Right lobe of liver (tissue), 6 donors: ENCODE results near the gene DNAH10. TPM values are rescaled to one million over a fixed set of nuclear protein-coding genes. Genes with fewer than 3 reads are reported as not detected.

Source experiments
- ATAC-seq, 4 donors: fragments of 200-7000 bp; cut with Tn5 transposase; one replicate each; pipeline ENCODE4 v1.9.1; 2020; ENCODE audit warnings: mild to moderate bottlenecking in 4 of 4, moderate library complexity in 4 of 4
- DNase-seq, 3 donors: peaks; one replicate each; pipeline ENCODE4 v3.0.0-alpha.2; 2020
- H3K27ac ChIP-seq, 3 donors: fragments of 200-600 bp; one replicate each; pipeline ENCODE4 v1.8.0; 2022
- H3K27me3 ChIP-seq, 2 donors: fragments of 200-600 bp; one replicate each; pipeline ENCODE4 v1.8.0; 2022
- H3K36me3 ChIP-seq, 4 donors: fragments of 200-600 bp; sonication (generic) in 1 of 4; one replicate each; pipeline versions ENCODE4 v1.5.1 to v1.8.0; 2017 to 2022; ENCODE audit warnings: control low read depth in 1 of 4
- H3K4me1 ChIP-seq, 4 donors: fragments of 200-600 bp; sonication (generic) in 1 of 4; one replicate each; pipeline versions ENCODE4 v1.5.1 to v1.8.0; 2017 to 2022; ENCODE audit warnings: control low read depth in 1 of 4
- H3K4me3 ChIP-seq, 3 donors: fragments of 200-600 bp; one replicate each; pipeline ENCODE4 v1.8.0; 2022
- H3K9me3 ChIP-seq, 4 donors: fragments of 200-600 bp; sonication (generic) in 1 of 4; one replicate each; pipeline versions ENCODE4 v1.5.1 to v1.8.0; 2017 to 2022; ENCODE audit warnings: control low read depth in 1 of 4
- POLR2A ChIP-seq: fragments of 450-650 bp; IDR thresholded peaks from one replicate; pipeline ENCODE4 v1.6.1; 2017; ENCODE audit warnings: antibody characterized with exemption, mild to moderate bottlenecking
- WGBS: methylation state at CpG from one replicate; pipeline ENCODE4 v1.1.6; 2018; ENCODE audit warnings: low coverage, low lambda C conversion rate; ENCODE audit not compliant: insufficient coverage; ENCODE audit errors: missing lambda C conversion rate; 5-methylcytosine and 5-hydroxymethylcytosine counted together
- intact Hi-C, 2 donors: fragments of 100-400 bp; cut with DNase I; formaldehyde crosslinking; loops; one replicate each; pipeline versions ENCODE4 v1.11.2 to v1.14.1; 2022
- total RNA-seq, 6 experiments: library from RNA; depleted of rRNA in 2 of 6; stranded (reverse); fragments of >200 nt in 2 of 6; fragmentation: NEBNext Ultra II Directional in 3 of 6; extraction: Animal tissue kit (Norgen Biotek cat#: 25700) in 3 of 6; gene quantifications; one replicate each; pipeline versions ENCODE4 v1.1.0 to v1.2.4, GENCODE V29; 2016 to 2023
- TF ChIP-seq, protein P1 (sequence below), 4 donors: fragments of 200-600 bp in 3 of 4; fragments of 450-650 bp in 1 of 4; IDR thresholded peaks; one replicate each; pipeline versions ENCODE4 v1.5.1 to v1.8.0; 2016 to 2022; ENCODE audit warnings: antibody characterized with exemption in 4 of 4, mild to moderate bottlenecking in 2 of 4
- donor health status: DM: no; HTN: yes; CAD: no.
- donor health status: DM: no; HTN: no; CAD: no.
- donor health status: DM: no; HTN: no; CAD: no.
- donor health status: DM: no; HTN: yes; CAD: no.
- donor health status: DM: no; HTN: yes; CAD: no.

The DNAH10 gene
- total RNA-seq, 6 experiments from 2014 or later = under 0.01 to 0.40 (median 0.16) TPM; not detected in 1

DNA sequence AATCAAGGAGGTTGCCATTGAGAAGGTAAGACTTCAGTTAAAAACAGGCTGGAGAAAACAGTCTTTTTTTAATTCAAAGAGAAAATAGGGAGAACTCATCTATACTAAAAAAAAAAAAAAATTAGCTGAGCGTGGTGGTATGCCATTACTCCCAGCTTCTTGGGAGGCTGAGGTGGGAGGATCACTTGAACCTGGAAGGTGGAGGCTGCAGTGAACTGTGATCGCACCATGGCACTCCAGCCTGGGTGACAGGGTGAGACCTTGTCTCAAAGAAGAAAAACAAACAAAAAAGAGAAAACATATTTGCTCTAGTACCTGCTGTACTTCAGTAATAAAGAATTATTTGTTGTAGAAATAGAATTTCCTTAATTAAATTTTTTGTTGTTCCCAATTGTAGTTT, 68.6 kb downstream of the DNAH10 start:
- Histone ChIP-seq H3K27ac (no peak overlapping the region), H3K4me1 (no peaks in the 10 kb centered on the region), H3K4me3 (no peak overlapping the region), H3K9me3 (no peaks in the 10 kb centered on the region), H3K36me3 (no peaks in the 10 kb centered on the region), H3K27me3 (no peaks in the 10 kb centered on the region)
- DNase-seq = no peak
- TF ChIP-seq, protein P1, sequence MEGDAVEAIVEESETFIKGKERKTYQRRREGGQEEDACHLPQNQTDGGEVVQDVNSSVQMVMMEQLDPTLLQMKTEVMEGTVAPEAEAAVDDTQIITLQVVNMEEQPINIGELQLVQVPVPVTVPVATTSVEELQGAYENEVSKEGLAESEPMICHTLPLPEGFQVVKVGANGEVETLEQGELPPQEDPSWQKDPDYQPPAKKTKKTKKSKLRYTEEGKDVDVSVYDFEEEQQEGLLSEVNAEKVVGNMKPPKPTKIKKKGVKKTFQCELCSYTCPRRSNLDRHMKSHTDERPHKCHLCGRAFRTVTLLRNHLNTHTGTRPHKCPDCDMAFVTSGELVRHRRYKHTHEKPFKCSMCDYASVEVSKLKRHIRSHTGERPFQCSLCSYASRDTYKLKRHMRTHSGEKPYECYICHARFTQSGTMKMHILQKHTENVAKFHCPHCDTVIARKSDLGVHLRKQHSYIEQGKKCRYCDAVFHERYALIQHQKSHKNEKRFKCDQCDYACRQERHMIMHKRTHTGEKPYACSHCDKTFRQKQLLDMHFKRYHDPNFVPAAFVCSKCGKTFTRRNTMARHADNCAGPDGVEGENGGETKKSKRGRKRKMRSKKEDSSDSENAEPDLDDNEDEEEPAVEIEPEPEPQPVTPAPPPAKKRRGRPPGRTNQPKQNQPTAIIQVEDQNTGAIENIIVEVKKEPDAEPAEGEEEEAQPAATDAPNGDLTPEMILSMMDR (IDR thresholded peaks at IDR 0.05) = no peak
- no peak for TF ChIP-seq POLR2A
- intact Hi-C loops = no loop called here
- WGBS = 50% methylated on average over 2 of the region's 2 CpGs
- ATAC-seq = no peak

DNA sequence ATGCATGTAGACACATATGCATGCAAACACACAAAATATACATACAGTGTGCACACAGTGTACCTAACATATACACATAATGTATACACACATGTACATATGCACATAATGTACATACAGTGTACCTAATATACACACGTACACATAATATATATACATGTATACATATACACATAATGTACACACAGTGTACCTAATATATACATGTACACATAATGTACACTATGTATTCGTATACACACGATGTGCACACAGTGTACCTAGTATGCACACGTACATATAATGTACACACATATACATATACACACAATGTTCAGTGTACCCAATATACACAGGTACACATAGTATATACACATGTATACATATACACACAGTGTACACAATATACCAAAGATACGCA, 70.0 kb downstream of the DNAH10 start:
- ATAC-seq = no peak
- no peaks in the 10 kb centered on the region for H3K27me3 ChIP-seq
- intact Hi-C loops = no loop called here
- no peak overlapping the region for H3K4me3 ChIP-seq
- TF ChIP-seq, protein P1 (IDR thresholded peaks at IDR 0.05) = no peak
- TF ChIP-seq POLR2A = no peak
- H3K36me3 ChIP-seq = no peaks in the 10 kb centered on the region
- H3K4me1 ChIP-seq = no peaks in the 10 kb centered on the region
- DNase-seq = no peak
- 91% methylated on average over 5 of the region's 5 CpGs for WGBS
- H3K9me3 ChIP-seq = no peaks in the 10 kb centered on the region
- no peak overlapping the region for H3K27ac ChIP-seq

DNA sequence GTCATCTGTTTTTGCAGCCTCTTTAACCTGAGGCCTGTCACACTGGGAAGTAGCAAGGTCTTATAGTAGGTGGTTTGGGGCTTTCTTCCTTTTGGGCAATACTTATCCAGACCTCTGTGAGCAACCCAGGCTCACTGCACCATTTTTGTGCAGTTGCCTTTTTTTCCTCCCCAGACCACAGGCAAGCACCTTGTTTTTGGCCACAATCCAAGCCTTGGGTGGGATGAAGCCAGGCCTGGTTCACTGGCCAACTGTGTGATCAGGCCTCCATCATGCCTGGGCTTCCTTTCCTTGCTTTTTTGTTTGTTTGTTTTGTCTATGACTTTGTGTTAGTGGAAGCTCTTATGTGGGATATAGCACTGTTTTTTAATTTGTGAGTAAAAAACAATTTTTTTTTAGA, 71.7 kb downstream of the DNAH10 start:
- Histone ChIP-seq H3K4me3 (no peak overlapping the region), H3K27ac (no peak overlapping the region), H3K36me3 (no peaks in the 10 kb centered on the region), H3K4me1 (no peaks in the 10 kb centered on the region), H3K9me3 (no peaks in the 10 kb centered on the region), H3K27me3 (no peaks in the 10 kb centered on the region)
- intact Hi-C loops = no loop called here
- ATAC-seq (no peak), DNase-seq (no peak)
- TF ChIP-seq, protein P1 (IDR thresholded peaks at IDR 0.05) = no peak
- TF ChIP-seq POLR2A = no peak

DNA sequence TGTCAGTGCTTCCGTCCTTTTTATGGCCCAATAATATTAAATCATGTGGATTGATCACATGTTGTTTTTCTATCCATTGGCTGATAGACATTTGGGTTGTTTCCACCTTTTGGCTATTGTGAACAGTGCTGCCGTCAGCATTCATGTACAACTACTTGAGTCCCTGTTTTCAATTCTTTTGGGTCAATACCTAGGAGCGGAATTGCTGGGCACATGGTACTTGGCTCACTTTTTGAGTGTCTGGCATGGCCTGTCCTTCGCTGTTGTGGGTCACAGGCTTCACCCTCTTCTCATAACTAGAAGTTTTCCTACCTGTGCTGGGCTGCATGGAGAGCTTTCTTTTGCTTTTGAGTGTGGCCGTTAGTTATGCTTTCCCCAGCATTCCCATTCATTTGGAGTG, 72.7 kb downstream of the DNAH10 start:
- ATAC-seq (no peak), DNase-seq (no peak)
- no peaks in the 10 kb centered on the region for H3K36me3 ChIP-seq
- no peaks in the 10 kb centered on the region for H3K27me3 ChIP-seq
- H3K9me3 ChIP-seq = no peaks in the 10 kb centered on the region
- 56% methylated on average over 5 of the region's 5 CpGs for WGBS
- H3K27ac ChIP-seq = no peak overlapping the region
- no peak overlapping the region for H3K4me3 ChIP-seq
- no peaks in the 10 kb centered on the region for H3K4me1 ChIP-seq
- TF ChIP-seq, protein P1 (IDR thresholded peaks at IDR 0.05) = no peak
- TF ChIP-seq POLR2A = no peak
- intact Hi-C loops = no loop called here

DNA sequence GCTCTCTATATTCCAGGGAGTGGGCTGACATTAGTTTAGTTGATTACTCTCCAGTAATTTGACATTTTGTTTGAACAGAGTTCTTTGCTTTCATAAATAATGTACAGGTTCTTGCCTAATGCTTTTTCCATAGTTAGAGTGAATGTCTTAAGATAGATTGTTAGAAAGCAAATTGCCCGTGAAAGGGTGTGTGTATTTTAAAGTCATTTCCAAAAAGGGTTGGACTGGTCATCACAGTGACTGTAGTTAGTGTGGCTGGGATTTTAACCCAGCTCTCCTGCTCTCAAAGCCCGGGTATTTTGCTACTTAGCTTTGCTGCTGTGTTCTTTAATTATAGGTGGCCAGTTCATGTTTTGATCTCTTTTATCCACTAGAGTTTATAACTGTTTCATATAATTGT, 74.2 kb downstream of the DNAH10 start:
- ATAC-seq = no peak
- TF ChIP-seq, protein P1 (IDR thresholded peaks at IDR 0.05) = no peak
- no peak for TF ChIP-seq POLR2A
- Histone ChIP-seq H3K9me3 (no peaks in the 10 kb centered on the region), H3K4me1 (no peaks in the 10 kb centered on the region), H3K36me3 (no peaks in the 10 kb centered on the region), H3K4me3 (no peak overlapping the region), H3K27ac (no peak overlapping the region), H3K27me3 (no peaks in the 10 kb centered on the region)
- intact Hi-C loops = no loop called here
- WGBS = 46% methylated on average over 2 of the region's 2 CpGs
- no peak for DNase-seq
